ENCODE measurements around the gene GTF2A2. TPM values are rescaled to one million over a fixed set of nuclear protein-coding genes. Genes with fewer than 3 reads are reported as not detected.
A peak's percentile ranks its signal among the peaks of the same experiment; 100 is the strongest.

The GTF2A2 gene
- total RNA-seq, 5 donors from 2014 or later (not counting 1 experiment from before 2014, with no cell fraction given): 44.1 to 70.6 (median 53.3) TPM

DNA sequence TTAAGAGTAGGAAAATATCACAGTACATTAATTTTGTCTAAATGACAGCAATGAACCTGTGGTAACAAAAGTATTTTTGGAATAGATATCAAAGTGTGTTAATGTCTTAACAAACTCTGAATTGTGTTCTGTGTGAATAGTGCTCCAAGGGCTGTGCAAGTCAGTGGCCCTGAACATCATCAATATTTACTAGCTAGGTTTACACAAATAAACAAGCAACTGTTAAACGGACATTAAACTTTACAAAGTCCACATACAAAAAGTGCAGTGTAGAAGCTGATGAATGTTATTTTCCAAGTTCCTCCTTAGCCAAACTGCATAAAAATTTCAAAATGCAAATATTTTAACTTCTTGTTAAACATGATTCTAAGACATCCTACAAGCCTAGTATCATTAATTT, 2.1 kb upstream of the GTF2A2 start:
- no peaks in the 10 kb centered on the region for H3K9me3 Mint-ChIP-seq
- POLR2A ChIA-PET: no interaction called here
- H3K27ac Mint-ChIP-seq: no peak overlapping the region
- H3K4me1 Mint-ChIP-seq: peaks cover 4 to 12% (median 8%) of the 10 kb centered on the region in 3 donors
- no peak overlapping the region for H3K4me3 ChIP-seq (ENCODE audit: control insufficient read depth in 1 of 2, extremely low read depth in 1 of 2, low read length in 1 of 2)
- H3K4me1 ChIP-seq (ENCODE audit: control insufficient read depth in 1 of 2, extremely low read depth in 1 of 2, insufficient read depth in 2 of 2, low read length in 2 of 2): peaks cover 17 to 20% of the 10 kb centered on the region in 2 experiments
- no peaks in the 10 kb centered on the region for H3K27me3 ChIP-seq (replicated peaks in 1 of 2; ENCODE audit: control insufficient read depth in 2 of 2, extremely low read depth in 1 of 2, insufficient read depth in 2 of 2, low read length in 1 of 2)
- peaks cover 0 to 25% of the 10 kb centered on the region in 2 donors for H3K36me3 ChIP-seq (ENCODE audit: control insufficient read depth in 2 of 2, extremely low read depth in 1 of 2, insufficient read depth in 1 of 2, low read length in 1 of 2)
- H3K36me3 Mint-ChIP-seq: peaks cover 21% of the 10 kb centered on the region
- DNase-seq (no peak), ATAC-seq (replicated peaks in 1 of 4) (no peak)
- CTCF ChIA-PET: no interaction called here
- WGBS (ENCODE audit: insufficient coverage): no CpG with 5 or more reads among the region's 1 CpG
- H3K9me3 ChIP-seq: no peaks in the 10 kb centered on the region
- peak overlapping the region in 1 of 3 donors; percentile 17 for H3K4me3 Mint-ChIP-seq
- H3K27me3 Mint-ChIP-seq: no peaks in the 10 kb centered on the region
- H3K27ac ChIP-seq (ENCODE audit: low read length): no peak overlapping the region

DNA sequence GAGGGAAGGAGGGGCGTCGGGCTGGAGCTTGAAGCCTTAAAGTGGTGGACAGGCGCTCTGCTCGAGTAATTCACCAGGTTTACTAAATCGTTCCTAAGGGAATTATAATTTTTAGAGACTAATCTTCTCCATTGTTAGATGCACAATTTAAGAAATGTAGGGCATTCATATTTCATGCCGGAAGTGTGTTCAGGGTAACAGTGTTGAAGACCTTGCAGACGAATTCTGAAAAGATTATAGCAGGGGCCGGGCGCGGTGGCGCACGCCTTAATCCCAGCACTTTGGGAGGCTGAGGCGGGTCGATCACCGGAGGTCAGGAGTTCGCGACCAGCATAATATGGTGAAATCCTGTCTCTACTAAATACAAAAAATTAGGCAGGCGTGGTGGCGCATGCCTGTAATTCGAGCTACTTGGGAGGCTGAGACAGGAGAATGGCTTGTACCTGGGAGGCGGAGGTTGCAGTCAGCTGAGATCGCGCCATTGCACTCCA, 365 bp upstream of the GTF2A2 start:
- WGBS (ENCODE audit: insufficient coverage): 45% methylated on average over 10 of the region's 23 CpGs
- Histone ChIP-seq H3K4me1 (ENCODE audit: control insufficient read depth in 1 of 2, extremely low read depth in 1 of 2, insufficient read depth in 2 of 2, low read length in 2 of 2) (peaks cover 19 to 20% of the 10 kb centered on the region in 2 experiments), H3K4me3 (ENCODE audit: control insufficient read depth in 1 of 2, extremely low read depth in 1 of 2, low read length in 1 of 2) (peak overlapping the region; percentile 86), H3K27ac (ENCODE audit: low read length) (peak overlapping the region; percentile 76), H3K36me3 (ENCODE audit: control insufficient read depth in 2 of 2, extremely low read depth in 1 of 2, insufficient read depth in 1 of 2, low read length in 1 of 2) (peaks cover 0 to 26% of the 10 kb centered on the region in 2 donors), H3K27me3 (replicated peaks in 1 of 2; ENCODE audit: control insufficient read depth in 2 of 2, extremely low read depth in 1 of 2, insufficient read depth in 2 of 2, low read length in 1 of 2) (no peaks in the 10 kb centered on the region), H3K9me3 (no peaks in the 10 kb centered on the region)
- POLR2A ChIA-PET: interaction anchor here in 1 of 2 donors (0.6 to 1.1 kb wide), 3 partner anchors 9 to 22 kb away, joined by 3 to 4 read pairs (median 3); no protein-coding TSS in a partner anchor
- Mint-ChIP-seq H3K27ac (peak overlapping the region in 1 of 2 donors; percentile 81), H3K36me3 (peaks cover 16% of the 10 kb centered on the region), H3K4me3 (no peak overlapping the region), H3K9me3 (no peaks in the 10 kb centered on the region), H3K27me3 (no peaks in the 10 kb centered on the region), H3K4me1 (peaks cover 4 to 13% (median 12%) of the 10 kb centered on the region in 3 donors)
- DNase-seq (peak in 7 of 35 experiments; percentile 1 to 25 (median 3)), ATAC-seq (replicated peaks in 1 of 4) (peak; percentile 10 to 34 (median 26))
- CTCF ChIA-PET: interaction anchor here in 1 of 2 donors (0.6 to 1.4 kb wide), 6 partner anchors 9 to 1066 kb away, joined by 3 to 5 read pairs (median 3); partner anchors contain the start of gene BNIP2

DNA sequence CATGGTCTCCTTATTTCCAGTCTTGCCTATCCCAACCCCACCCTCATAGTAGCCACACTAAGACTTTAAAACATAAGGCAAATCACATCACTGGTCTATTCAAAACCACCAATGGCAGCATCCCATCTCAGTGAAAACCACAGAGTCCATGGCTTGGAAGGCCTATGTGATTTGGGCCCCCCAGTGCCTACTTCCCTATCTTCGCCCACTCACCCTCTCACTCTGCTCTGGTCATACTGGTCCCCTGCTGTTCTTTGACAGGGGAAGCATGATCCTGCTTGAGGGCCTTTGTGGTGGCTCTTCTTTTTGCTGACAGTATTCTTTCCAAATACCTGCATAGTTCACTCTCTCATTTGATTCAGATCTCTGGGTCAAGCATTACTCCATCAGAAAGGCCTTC, 3.3 kb downstream of the GTF2A2 start:
- CTCF ChIA-PET: interaction anchor here in 1 of 2 donors (1.0 to 1.2 kb wide), 2 partner anchors 37 to 38 kb away, joined by 3 to 4 read pairs; no protein-coding TSS in a partner anchor
- peaks cover 19 to 20% of the 10 kb centered on the region in 2 experiments for H3K4me1 ChIP-seq (ENCODE audit: control insufficient read depth in 1 of 2, extremely low read depth in 1 of 2, insufficient read depth in 2 of 2, low read length in 2 of 2)

DNA sequence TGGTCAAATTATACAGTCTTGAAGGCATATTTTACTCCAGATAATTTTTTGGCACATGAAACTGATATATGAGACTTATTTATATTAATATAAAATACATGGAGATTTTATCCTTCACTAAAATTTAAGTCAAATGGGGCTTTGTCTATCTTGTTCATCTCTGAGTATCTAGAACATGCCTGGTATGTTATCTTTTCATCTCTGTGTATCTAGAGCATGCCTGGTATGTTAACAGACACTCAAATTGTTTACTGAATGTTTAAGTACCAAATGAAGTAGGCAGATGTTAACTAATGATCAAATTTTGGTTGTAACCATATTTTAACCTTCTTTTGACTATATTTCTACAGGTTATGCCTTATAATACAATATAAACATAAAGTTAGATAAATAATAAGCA, 7.7 kb downstream of the GTF2A2 start:
- no peaks in the 10 kb centered on the region for H3K9me3 ChIP-seq
- no peaks in the 10 kb centered on the region for H3K27me3 Mint-ChIP-seq
- no peak for DNase-seq
- H3K4me3 ChIP-seq (ENCODE audit: control insufficient read depth in 1 of 2, extremely low read depth in 1 of 2, low read length in 1 of 2): no peak overlapping the region
- H3K9me3 Mint-ChIP-seq: no peaks in the 10 kb centered on the region
- H3K4me1 ChIP-seq (ENCODE audit: control insufficient read depth in 1 of 2, extremely low read depth in 1 of 2, insufficient read depth in 2 of 2, low read length in 2 of 2): peaks cover 0 to 2% of the 10 kb centered on the region in 2 experiments
- H3K36me3 ChIP-seq (ENCODE audit: control insufficient read depth in 2 of 2, extremely low read depth in 1 of 2, insufficient read depth in 1 of 2, low read length in 1 of 2): peaks cover 0 to 57% of the 10 kb centered on the region in 2 donors
- peaks cover 33% of the 10 kb centered on the region for H3K36me3 Mint-ChIP-seq
- peaks cover 0 to 13% (median 5%) of the 10 kb centered on the region in 3 donors for H3K4me1 Mint-ChIP-seq
- no peak for ATAC-seq (replicated peaks in 1 of 4)
- POLR2A ChIA-PET: no interaction called here
- H3K27ac ChIP-seq (ENCODE audit: low read length): no peak overlapping the region
- no peaks in the 10 kb centered on the region for H3K27me3 ChIP-seq (replicated peaks in 1 of 2; ENCODE audit: control insufficient read depth in 2 of 2, extremely low read depth in 1 of 2, insufficient read depth in 2 of 2, low read length in 1 of 2)
- CTCF ChIA-PET: interaction anchor here (0.5 to 1.2 kb wide), 2 partner anchors 8 to 402 kb away, joined by 3 to 7 read pairs; partner anchors contain the start of gene GTF2A2 (in 1 of the 2)
- H3K4me3 Mint-ChIP-seq: no peak overlapping the region
- no peak overlapping the region for H3K27ac Mint-ChIP-seq

More for the DNA sequence above, 3.3 kb downstream of the GTF2A2 start:
- Histone ChIP-seq H3K27me3 (replicated peaks in 1 of 2; ENCODE audit: control insufficient read depth in 2 of 2, extremely low read depth in 1 of 2, insufficient read depth in 2 of 2, low read length in 1 of 2) (no peaks in the 10 kb centered on the region), H3K4me3 (ENCODE audit: control insufficient read depth in 1 of 2, extremely low read depth in 1 of 2, low read length in 1 of 2) (no peak overlapping the region), H3K9me3 (no peaks in the 10 kb centered on the region), H3K36me3 (ENCODE audit: control insufficient read depth in 2 of 2, extremely low read depth in 1 of 2, insufficient read depth in 1 of 2, low read length in 1 of 2) (peaks cover 0 to 34% of the 10 kb centered on the region in 2 donors), H3K27ac (ENCODE audit: low read length) (no peak overlapping the region)
- no peak for DNase-seq
- Mint-ChIP-seq H3K27ac (no peak overlapping the region), H3K36me3 (peaks cover 21% of the 10 kb centered on the region), H3K4me3 (no peak overlapping the region), H3K27me3 (no peaks in the 10 kb centered on the region), H3K9me3 (no peaks in the 10 kb centered on the region), H3K4me1 (peaks cover 4 to 19% (median 12%) of the 10 kb centered on the region in 3 donors)
- 100% methylated on average over 1 of the region's 1 CpG for WGBS (ENCODE audit: insufficient coverage)
- POLR2A ChIA-PET: interaction anchor here in 1 of 2 donors (0.8 kb wide), 1 partner anchor 8 kb away, joined by 3 read pairs; no protein-coding TSS in a partner anchor
- ATAC-seq (replicated peaks in 1 of 4): no peak

DNA sequence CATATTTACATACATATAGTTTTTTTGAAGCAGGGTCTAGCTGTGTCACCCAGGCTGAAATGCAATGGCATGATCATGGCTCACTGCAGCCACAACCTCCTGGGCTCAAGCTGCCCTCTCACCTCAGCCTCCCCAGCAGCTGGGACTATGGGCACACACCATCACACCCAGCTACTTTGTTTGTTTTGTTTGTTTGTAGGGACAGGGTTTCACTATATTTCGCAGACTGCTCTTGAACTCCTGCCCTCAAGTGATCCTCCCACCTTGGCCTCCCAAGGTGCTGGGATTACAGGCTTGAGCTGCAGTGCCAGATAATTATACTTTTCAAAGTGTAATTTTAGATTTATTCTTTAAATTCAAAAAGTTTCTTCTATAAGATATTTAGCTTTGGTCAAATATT, 10.2 kb downstream of the GTF2A2 start:
- no peak for DNase-seq
- CTCF ChIA-PET: no interaction called here
- H3K36me3 Mint-ChIP-seq: peaks cover 28% of the 10 kb centered on the region

DNA sequence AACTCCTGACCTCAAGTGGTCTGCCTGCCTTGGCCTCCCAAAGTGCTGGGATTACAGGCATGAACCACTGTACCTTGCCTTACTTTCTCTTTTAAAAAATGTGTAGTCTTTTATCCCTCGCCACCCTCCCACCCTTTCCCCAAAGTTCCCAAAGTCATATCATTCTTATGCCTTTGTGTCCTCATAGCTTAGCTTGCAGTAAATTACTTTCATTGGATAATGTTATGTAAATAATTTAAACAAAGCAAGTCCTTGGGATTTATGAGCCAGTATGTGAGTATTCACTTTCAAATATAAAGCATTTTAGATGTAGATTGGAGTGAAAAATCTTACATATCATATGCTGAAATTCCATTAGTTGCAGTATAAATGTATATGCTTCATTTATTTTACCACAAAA, 11.0 kb downstream of the GTF2A2 start:
- H3K9me3 Mint-ChIP-seq: no peaks in the 10 kb centered on the region
- no peaks in the 10 kb centered on the region for H3K27me3 Mint-ChIP-seq
- H3K9me3 ChIP-seq: no peaks in the 10 kb centered on the region
- H3K4me1 ChIP-seq (ENCODE audit: control insufficient read depth in 1 of 2, extremely low read depth in 1 of 2, insufficient read depth in 2 of 2, low read length in 2 of 2): no peaks in the 10 kb centered on the region
- ATAC-seq (replicated peaks in 1 of 4) (no peak), DNase-seq (no peak)
- H3K36me3 Mint-ChIP-seq: peaks cover 24% of the 10 kb centered on the region
- no peak overlapping the region for H3K4me3 ChIP-seq (ENCODE audit: control insufficient read depth in 1 of 2, extremely low read depth in 1 of 2, low read length in 1 of 2)
- no peak overlapping the region for H3K4me3 Mint-ChIP-seq
- peaks cover 0 to 7% (median 5%) of the 10 kb centered on the region in 3 donors for H3K4me1 Mint-ChIP-seq
- no peak overlapping the region for H3K27ac ChIP-seq (ENCODE audit: low read length)
- no CpG with 5 or more reads among the region's 1 CpG for WGBS (ENCODE audit: insufficient coverage)
- ChIA-PET POLR2A (no interaction called here), CTCF (interaction anchor here in 1 of 2 donors (0.6 kb wide), 1 partner anchor 832 kb away, joined by 3 read pairs; no protein-coding TSS in a partner anchor)
- no peak overlapping the region for H3K27ac Mint-ChIP-seq
- peaks cover 0 to 48% of the 10 kb centered on the region in 2 donors for H3K36me3 ChIP-seq (ENCODE audit: control insufficient read depth in 2 of 2, extremely low read depth in 1 of 2, insufficient read depth in 1 of 2, low read length in 1 of 2)
- no peaks in the 10 kb centered on the region for H3K27me3 ChIP-seq (replicated peaks in 1 of 2; ENCODE audit: control insufficient read depth in 2 of 2, extremely low read depth in 1 of 2, insufficient read depth in 2 of 2, low read length in 1 of 2)

More for the DNA sequence above, 10.2 kb downstream of the GTF2A2 start:
- Histone ChIP-seq H3K27ac (ENCODE audit: low read length) (no peak overlapping the region), H3K36me3 (ENCODE audit: control insufficient read depth in 2 of 2, extremely low read depth in 1 of 2, insufficient read depth in 1 of 2, low read length in 1 of 2) (peaks cover 0 to 50% of the 10 kb centered on the region in 2 donors), H3K4me3 (ENCODE audit: control insufficient read depth in 1 of 2, extremely low read depth in 1 of 2, low read length in 1 of 2) (no peak overlapping the region), H3K27me3 (replicated peaks in 1 of 2; ENCODE audit: control insufficient read depth in 2 of 2, extremely low read depth in 1 of 2, insufficient read depth in 2 of 2, low read length in 1 of 2) (no peaks in the 10 kb centered on the region), H3K4me1 (ENCODE audit: control insufficient read depth in 1 of 2, extremely low read depth in 1 of 2, insufficient read depth in 2 of 2, low read length in 2 of 2) (no peaks in the 10 kb centered on the region), H3K9me3 (no peaks in the 10 kb centered on the region)
- H3K9me3 Mint-ChIP-seq: no peaks in the 10 kb centered on the region
- POLR2A ChIA-PET: no interaction called here
- no peak overlapping the region for H3K27ac Mint-ChIP-seq
- no peak overlapping the region for H3K4me3 Mint-ChIP-seq
- no peaks in the 10 kb centered on the region for H3K27me3 Mint-ChIP-seq
- ATAC-seq (replicated peaks in 1 of 4): no peak
- no CpG with 5 or more reads among the region's 1 CpG for WGBS (ENCODE audit: insufficient coverage)
- H3K4me1 Mint-ChIP-seq: peaks cover 0 to 7% (median 5%) of the 10 kb centered on the region in 3 donors

Data from T-cell (primary cell).